HG02970 (cell line): ENCODE results near the gene UMAD1.
"Not testable (repeated sequence)": the region's sequence is repeated elsewhere in the genome, so short reads cannot be mapped to it uniquely, and the experiment has no call there.

Experiments used
- ATAC-seq: cut with Tn5 transposase; IDR thresholded peaks from one replicate; pipeline ENCODE4 v1.9.1; 2021; ENCODE audit warnings: mild to moderate bottlenecking, moderate library complexity, moderate number of reproducible peaks; ENCODE audit not compliant: unreplicated experiment, low FRiP score

Gene UMAD1

GRCh38 chr7:7819442-7820247, 179.1 kb downstream of the UMAD1 start:
- peak; percentile 64 for ATAC-seq

GRCh38 chr7:7820409-7820808, 179.9 kb downstream of the UMAD1 start:
- ATAC-seq = no peak

- ATAC-seq = no peak
These were observed 180.4 kb downstream of the UMAD1 start for GRCh38 chr7:7820939-7821338.

- no peak for ATAC-seq
These were observed 181.0 kb downstream of the UMAD1 start for GRCh38 chr7:7821517-7821916.

- ATAC-seq = not testable (repeated sequence)
These were observed 184.7 kb downstream of the UMAD1 start for GRCh38 chr7:7825294-7825693.

- no peak for ATAC-seq
These were observed 189.1 kb downstream of the UMAD1 start for GRCh38 chr7:7829667-7830066.

GRCh38 chr7:7830122-7830878, 189.7 kb downstream of the UMAD1 start:
- no peak for ATAC-seq

GRCh38 chr7:7832518-7832917, 192.0 kb downstream of the UMAD1 start:
- no peak for ATAC-seq

GRCh38 chr7:7834761-7835160, 194.2 kb downstream of the UMAD1 start:
- no peak for ATAC-seq

GRCh38 chr7:7841027-7841426, 200.5 kb downstream of the UMAD1 start:
- no peak for ATAC-seq

- ATAC-seq = no peak
These were observed 202.7 kb downstream of the UMAD1 start for GRCh38 chr7:7843240-7843639.

- no peak for ATAC-seq
These were observed 203.4 kb downstream of the UMAD1 start for GRCh38 chr7:7843972-7844371.

- ATAC-seq = no peak
These were observed 207.7 kb downstream of the UMAD1 start for GRCh38 chr7:7848246-7848645.

- no peak for ATAC-seq
These were observed 208.3 kb downstream of the UMAD1 start for GRCh38 chr7:7848892-7849291.

GRCh38 chr7:7850150-7850549, 209.6 kb downstream of the UMAD1 start:
- ATAC-seq = no peak

GRCh38 chr7:7851381-7851780, 210.8 kb downstream of the UMAD1 start:
- ATAC-seq = no peak

- no peak for ATAC-seq
These were observed 211.4 kb downstream of the UMAD1 start for GRCh38 chr7:7851991-7852390.

- no peak for ATAC-seq
These were observed 216.6 kb downstream of the UMAD1 start for GRCh38 chr7:7857143-7857583.

- no peak for ATAC-seq
These were observed 218.0 kb downstream of the UMAD1 start for GRCh38 chr7:7858559-7858958.

- ATAC-seq = no peak
These were observed 218.9 kb downstream of the UMAD1 start for GRCh38 chr7:7859411-7859810.

- ATAC-seq = no peak
These were observed 220.7 kb downstream of the UMAD1 start for GRCh38 chr7:7861211-7861633.

- no peak for ATAC-seq
These were observed 221.8 kb downstream of the UMAD1 start for GRCh38 chr7:7862393-7862792.
